ENCODE measurements around the gene WDR54.

WDR54 gene

GRCh38 chr2:74428675-74429074, 7.1 kb downstream of the WDR54 start:
- no peak overlapping the region for H3K4me3 ChIP-seq (ENCODE audit: low read depth in 1 of 2, low read length in 1 of 2)
- H3K27ac ChIP-seq, result no peak overlapping the region
- H3K4me1 ChIP-seq (ENCODE audit: control insufficient read depth in 1 of 2, insufficient read depth in 1 of 2, low read depth in 1 of 2, low read length in 1 of 2), result no peaks in the 10 kb centered on the region
- no peaks in the 10 kb centered on the region for H3K36me3 ChIP-seq
- H3K27me3 ChIP-seq, result no peaks in the 10 kb centered on the region
- no peak for TF ChIP-seq CTCF (IDR thresholded peaks at IDR 0.05)
- H3K9me3 ChIP-seq, result no peaks in the 10 kb centered on the region

- Histone ChIP-seq H3K4me1 (ENCODE audit: control insufficient read depth in 1 of 2, insufficient read depth in 1 of 2, low read depth in 1 of 2, low read length in 1 of 2) (no peaks in the 10 kb centered on the region), H3K27me3 (no peaks in the 10 kb centered on the region), H3K4me3 (ENCODE audit: low read depth in 1 of 2, low read length in 1 of 2) (no peak overlapping the region), H3K36me3 (no peaks in the 10 kb centered on the region), H3K9me3 (no peaks in the 10 kb centered on the region), H3K27ac (no peak overlapping the region)
- no peak for TF ChIP-seq CTCF (IDR thresholded peaks at IDR 0.05)
Observed at GRCh38 chr2:74429487-74430451, 8.2 kb downstream of the WDR54 start.

- Histone ChIP-seq H3K27ac (no peak overlapping the region), H3K36me3 (no peaks in the 10 kb centered on the region), H3K9me3 (no peaks in the 10 kb centered on the region), H3K27me3 (no peaks in the 10 kb centered on the region), H3K4me3 (ENCODE audit: low read depth in 1 of 2, low read length in 1 of 2) (no peak overlapping the region), H3K4me1 (ENCODE audit: control insufficient read depth in 1 of 2, insufficient read depth in 1 of 2, low read depth in 1 of 2, low read length in 1 of 2) (no peaks in the 10 kb centered on the region)
- no peak for TF ChIP-seq CTCF (IDR thresholded peaks at IDR 0.05)
Observed at GRCh38 chr2:74430502-74430901, 9.0 kb downstream of the WDR54 start.

GRCh38 chr2:74436111-74436805, 14.7 kb downstream of the WDR54 start:
- peaks cover 5 to 9% of the 10 kb centered on the region in 2 experiments for H3K4me1 ChIP-seq (ENCODE audit: control insufficient read depth in 1 of 2, insufficient read depth in 1 of 2, low read depth in 1 of 2, low read length in 1 of 2)
- no peak for TF ChIP-seq CTCF (IDR thresholded peaks at IDR 0.05)
- no peaks in the 10 kb centered on the region for H3K36me3 ChIP-seq
- no peak overlapping the region for H3K27ac ChIP-seq
- peaks cover 42% of the 10 kb centered on the region for H3K27me3 ChIP-seq
- H3K9me3 ChIP-seq, result no peaks in the 10 kb centered on the region
- no peak overlapping the region for H3K4me3 ChIP-seq (ENCODE audit: low read depth in 1 of 2, low read length in 1 of 2)

DNA sequence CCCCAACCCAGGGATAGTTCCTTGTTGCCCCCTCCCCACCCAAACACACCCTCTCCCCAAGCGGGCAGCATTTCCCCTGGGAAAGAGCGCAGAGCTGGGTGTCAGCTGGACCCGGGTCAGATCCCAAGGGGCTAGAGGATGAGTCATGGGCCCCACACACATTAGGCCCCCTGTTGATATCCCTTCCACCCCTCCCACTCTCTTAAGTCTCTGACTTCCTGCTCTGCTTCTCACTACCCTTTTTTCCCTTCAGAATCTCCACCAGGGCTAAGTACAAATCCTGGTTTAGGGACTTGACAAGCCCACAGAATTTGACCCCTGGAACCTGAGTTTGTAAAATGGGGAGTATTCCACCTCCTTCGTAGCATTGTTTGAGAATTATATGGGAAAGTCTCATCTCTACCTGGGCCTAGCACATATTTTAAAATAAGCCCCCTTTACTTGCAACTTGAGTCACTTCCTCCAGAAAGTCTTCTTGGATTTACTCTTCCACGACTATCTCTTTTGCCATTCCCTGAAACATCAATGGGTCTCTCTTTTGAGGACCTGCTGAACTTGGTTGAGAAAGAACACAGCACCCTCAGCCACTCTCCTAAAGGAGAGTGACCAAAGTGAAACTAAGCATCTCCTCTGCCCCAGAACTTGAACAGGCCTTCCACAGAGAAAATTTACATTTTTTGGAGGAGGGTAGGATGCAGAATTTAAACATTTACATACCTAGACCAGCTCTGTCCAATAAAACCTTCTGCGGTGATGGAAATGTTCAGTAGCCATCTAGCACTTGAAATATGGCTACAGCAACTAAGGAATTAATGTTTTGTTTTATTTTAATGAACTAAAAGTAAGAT, 15.5 kb downstream of the WDR54 start:
- H3K27ac ChIP-seq, result no peak overlapping the region
- H3K4me3 ChIP-seq (ENCODE audit: low read depth in 1 of 2, low read length in 1 of 2), result no peak overlapping the region
- TF ChIP-seq CTCF (IDR thresholded peaks at IDR 0.05), result no peak
- peaks cover 12 to 17% of the 10 kb centered on the region in 2 experiments for H3K4me1 ChIP-seq (ENCODE audit: control insufficient read depth in 1 of 2, insufficient read depth in 1 of 2, low read depth in 1 of 2, low read length in 1 of 2)
- H3K9me3 ChIP-seq, result no peaks in the 10 kb centered on the region
- peaks cover 50% of the 10 kb centered on the region for H3K27me3 ChIP-seq
- no peaks in the 10 kb centered on the region for H3K36me3 ChIP-seq
